ENCODE measurements around the gene SEMA3G.

The SEMA3G gene

GRCh38 chr3:52453496-52454249, 8.8 kb upstream of the SEMA3G start, which contains the start of gene TNNC1:
TNNC1 (minus strand) TSS chr3:52454041; CDS start chr3:52454015, 26 bp downstream.
- no peak for DNase-seq

- no peak for DNase-seq
Measured at GRCh38 chr3:52452570-52453221, 7.8 kb upstream of the SEMA3G start.

- no peak for DNase-seq
Measured at GRCh38 chr3:52452126-52452525, 7.2 kb upstream of the SEMA3G start.

GRCh38 chr3:52451237-52452083, 6.6 kb upstream of the SEMA3G start:
- no peak for DNase-seq

GRCh38 chr3:52450489-52451236, 5.8 kb upstream of the SEMA3G start:
- no peak for DNase-seq

- no peak for DNase-seq
Measured at GRCh38 chr3:52447512-52448355, 2.8 kb upstream of the SEMA3G start.

GRCh38 chr3:52446631-52447511, 2.0 kb upstream of the SEMA3G start:
- DNase-seq: peak; percentile 49

- no peak for DNase-seq
Measured at GRCh38 chr3:52446042-52446441, 1.1 kb upstream of the SEMA3G start.

GRCh38 chr3:52443791-52444687, 864 bp downstream of the SEMA3G start:
- DNase-seq: no peak

- no peak for DNase-seq
Measured at GRCh38 chr3:52443268-52443610, 1.7 kb downstream of the SEMA3G start.

GRCh38 chr3:52442409-52443267, 2.3 kb downstream of the SEMA3G start:
- DNase-seq: no peak

GRCh38 chr3:52441772-52442332, 3.1 kb downstream of the SEMA3G start:
- no peak for DNase-seq

- DNase-seq: no peak
Measured at GRCh38 chr3:52441091-52441771, 3.7 kb downstream of the SEMA3G start.

GRCh38 chr3:52440671-52441070, 4.2 kb downstream of the SEMA3G start:
- no peak for DNase-seq

- no peak for DNase-seq
Measured at GRCh38 chr3:52440249-52440551, 4.7 kb downstream of the SEMA3G start.

GRCh38 chr3:52439426-52440248, 5.3 kb downstream of the SEMA3G start:
- DNase-seq: no peak

Measured in fibroblast of skin of right quadriceps (primary cell).